Epithelial cell of proximal tubule (primary cell): ENCODE measurements around the gene HOXA1. TPM values are rescaled to one million over a fixed set of nuclear protein-coding genes. Genes with fewer than 3 reads are reported as not detected.

ENCODE experiments used
- DNase-seq: peaks from one replicate; pipeline ENCODE4 v3.0.0-alpha.2; 2011; ENCODE audit warnings: low read depth
- H3K4me3 ChIP-seq: 2 replicates; pipeline ENCODE4 v1.5.1; 2011; ENCODE audit warnings: low read depth, mild to moderate bottlenecking, low read length
- CTCF ChIP-seq: conservative IDR thresholded peaks from 2 replicates; pipeline ENCODE4 v1.5.1; 2012; ENCODE audit warnings: low read depth, mild to moderate bottlenecking, low read length
- total RNA-seq: library from RNA; depleted of rRNA; stranded (reverse); fragments of >200 nt; gene quantifications from 2 replicates; pipeline ENCODE4 v1.2.3, GENCODE V29; 2015

The HOXA1 gene
- 5.7 and 7.1 TPM in 2 replicates for total RNA-seq

- TF ChIP-seq CTCF, result no peak
- H3K4me3 ChIP-seq, result peak within 1 kb of the TSS; percentile 96
- DNase-seq, result no peak
These were observed at the start of gene HOXA1 for GRCh38 chr7:27095897-27096767. Gene HOXA1, minus strand, starts transcription at chr7:27096000. Its CDS starts 88 bp downstream, at chr7:27095912.

GRCh38 chr7:27145165-27145913, 49.5 kb upstream of the HOXA1 start:
- TF ChIP-seq CTCF, result no peak
- DNase-seq, result no peak
- H3K4me3 ChIP-seq, result peak overlapping the region; percentile 75

GRCh38 chr7:27144781-27145164, 49.0 kb upstream of the HOXA1 start:
- DNase-seq, result no peak
- no peak for TF ChIP-seq CTCF
- H3K4me3 ChIP-seq, result peak overlapping the region; percentile 75

GRCh38 chr7:27143950-27144780, 48.4 kb upstream of the HOXA1 start:
- no peak for TF ChIP-seq CTCF
- H3K4me3 ChIP-seq, result peak overlapping the region; percentile 75
- DNase-seq, result no peak

GRCh38 chr7:27143023-27143949, 47.5 kb upstream of the HOXA1 start, which contains the start of gene HOXA5:
Gene HOXA5, minus strand, starts transcription at chr7:27143681. Its CDS starts 74 bp downstream, at chr7:27143607.
- peak within 1 kb of the TSS; percentile 75 for H3K4me3 ChIP-seq
- TF ChIP-seq CTCF, result peak; percentile 88
- DNase-seq, result peak; percentile 90
